H9 (cell line): ENCODE measurements around the gene AMMECR1. TPM values are rescaled to one million over a fixed set of nuclear protein-coding genes. Genes with fewer than 3 reads are reported as not detected.

Experiments used
- DNase-seq: peaks from one replicate; pipeline ENCODE4 v3.0.0-alpha.2; 2017
- H2AFZ ChIP-seq: one replicate; pipeline ENCODE4 v1.6.1; 2013; ENCODE audit warnings: mild to moderate bottlenecking, low read length, control low read depth, moderate library complexity
- H2AK5ac ChIP-seq: 2 replicates; pipeline ENCODE4 v1.6.1; 2013; ENCODE audit warnings: low read length, control low read depth, mixed read lengths; ENCODE audit not compliant: insufficient read length
- H2BK120ac ChIP-seq: one replicate; pipeline ENCODE4 v1.6.1; 2013; ENCODE audit warnings: low read depth, mild to moderate bottlenecking, low read length, control low read depth, inconsistent platforms; ENCODE audit not compliant: poor library complexity, severe bottlenecking
- H2BK12ac ChIP-seq: 2 replicates; pipeline ENCODE4 v1.6.1; 2013; ENCODE audit warnings: low read length, control low read depth, mixed read lengths, low read depth; ENCODE audit not compliant: insufficient read length
- H2BK15ac ChIP-seq: 2 replicates; pipeline ENCODE4 v1.6.1; 2013; ENCODE audit warnings: low read depth, low read length, control low read depth
- H2BK20ac ChIP-seq: one replicate; pipeline ENCODE4 v1.6.1; 2013; ENCODE audit warnings: low read depth, mild to moderate bottlenecking, low read length, control low read depth, inconsistent platforms; ENCODE audit not compliant: poor library complexity, severe bottlenecking
- H2BK5ac ChIP-seq: 2 replicates; pipeline ENCODE4 v1.6.1; 2013; ENCODE audit warnings: low read length, control low read depth, mixed read lengths; ENCODE audit not compliant: insufficient read length
- H3K14ac ChIP-seq: 2 replicates; pipeline ENCODE4 v1.6.1; 2013; ENCODE audit warnings: low read length, control low read depth; ENCODE audit not compliant: insufficient read depth
- H3K18ac ChIP-seq: 2 replicates; pipeline ENCODE4 v1.6.1; 2013; ENCODE audit warnings: low read depth, mild to moderate bottlenecking, mixed read lengths, low read length, control low read depth; ENCODE audit not compliant: insufficient read length
- H3K23ac ChIP-seq: 2 replicates; pipeline ENCODE4 v1.6.1; 2013; ENCODE audit warnings: low read length, control low read depth, mixed read lengths, low read depth; ENCODE audit not compliant: insufficient read length
- H3K23me2 ChIP-seq: 2 replicates; pipeline ENCODE4 v1.6.1; 2013; ENCODE audit warnings: low read depth, mild to moderate bottlenecking, mixed read lengths, low read length, control low read depth; ENCODE audit not compliant: insufficient read length, poor library complexity, severe bottlenecking
- H3K27ac ChIP-seq: 2 replicates; pipeline ENCODE4 v1.5.1; 2013; ENCODE audit warnings: low read length, control low read depth, mixed read lengths, low read depth; ENCODE audit not compliant: insufficient read length
- H3K27me3 ChIP-seq: 2 replicates; pipeline ENCODE4 v1.6.1; 2013; ENCODE audit warnings: low read length, control low read depth, inconsistent platforms; ENCODE audit not compliant: insufficient read depth
- H3K4ac ChIP-seq: 2 replicates; pipeline ENCODE4 v1.6.1; 2013; ENCODE audit warnings: low read depth, mild to moderate bottlenecking, control low read depth, inconsistent platforms, low read length, moderate library complexity
- H3K4me1 ChIP-seq: 2 replicates; pipeline ENCODE4 v1.6.1; 2013; ENCODE audit warnings: low read length, control low read depth, inconsistent platforms; ENCODE audit not compliant: insufficient read depth
- H3K4me2 ChIP-seq: 2 replicates; pipeline ENCODE4 v1.6.1; 2013; ENCODE audit warnings: low read length, control low read depth, mixed read lengths; ENCODE audit not compliant: insufficient read length, insufficient read depth
- H3K56ac ChIP-seq: 2 replicates; pipeline ENCODE4 v1.6.1; 2013; ENCODE audit warnings: low read depth, mild to moderate bottlenecking, mixed read lengths, low read length, control low read depth; ENCODE audit not compliant: insufficient read length
- H3K79me1 ChIP-seq: 2 replicates; pipeline ENCODE4 v1.6.1; 2013; ENCODE audit warnings: low read depth, mild to moderate bottlenecking, moderate library complexity, low read length, control low read depth, inconsistent platforms; ENCODE audit not compliant: insufficient read depth, poor library complexity, severe bottlenecking
- H3K79me2 ChIP-seq: 2 replicates; pipeline ENCODE4 v1.6.1; 2013; ENCODE audit warnings: low read length, control low read depth, inconsistent platforms; ENCODE audit not compliant: insufficient read depth
- H3K9ac ChIP-seq: 2 replicates; pipeline ENCODE4 v1.6.1; 2013; ENCODE audit warnings: low read length, control low read depth, mixed read lengths; ENCODE audit not compliant: insufficient read length; ENCODE audit errors: extremely low read depth
- H3K9me3 ChIP-seq: one replicate; pipeline ENCODE4 v1.6.1; 2013; ENCODE audit warnings: low read depth, low read length, inconsistent platforms; ENCODE audit not compliant: control insufficient read depth
- H3T11ph ChIP-seq: one replicate; pipeline ENCODE4 v1.6.1; 2013; ENCODE audit warnings: mild to moderate bottlenecking, low read length, control low read depth, inconsistent platforms
- H4K20me1 ChIP-seq: one replicate; pipeline ENCODE4 v1.6.1; 2013; ENCODE audit not compliant: control insufficient read depth, insufficient read length, insufficient read depth
- H4K5ac ChIP-seq: 2 replicates; pipeline ENCODE4 v1.6.1; 2013; ENCODE audit warnings: low read depth, mild to moderate bottlenecking, mixed read lengths, low read length, control low read depth; ENCODE audit not compliant: insufficient read length
- H4K8ac ChIP-seq: replicated peaks from 2 replicates; pipeline ENCODE4 v1.6.1; 2013; ENCODE audit warnings: low read length, control low read depth, mixed read lengths, low read depth; ENCODE audit not compliant: insufficient read length
- H4K91ac ChIP-seq: 2 replicates; pipeline ENCODE4 v1.6.1; 2013; ENCODE audit warnings: low read depth, mild to moderate bottlenecking, moderate library complexity, mixed read lengths, low read length, control low read depth; ENCODE audit not compliant: insufficient read length
- H3K27ac Mint-ChIP-seq, 3 experiments: 2 replicates in 2 of 3; 3 replicates in 1 of 3; pipeline ENCODE4 v1.8.0; 2020 to 2021; ENCODE audit warnings: mixed read lengths in 3 of 3, mild to moderate bottlenecking in 1 of 3, moderate library complexity in 1 of 3
- H3K27me3 Mint-ChIP-seq: 2 replicates; pipeline ENCODE4 v1.8.0; 2021; ENCODE audit warnings: low read depth, mild to moderate bottlenecking, moderate library complexity, mixed read lengths
- H3K36me3 Mint-ChIP-seq, 3 experiments: 2 replicates in 2 of 3; 3 replicates in 1 of 3; pipeline ENCODE4 v1.8.0; 2020 to 2021; ENCODE audit warnings: low read depth in 3 of 3, mixed read lengths in 3 of 3; ENCODE audit not compliant: insufficient read depth in 1 of 3
- H3K4me1 Mint-ChIP-seq, 2 experiments: 2 replicates each; pipeline ENCODE4 v1.8.0; 2020; ENCODE audit warnings: mixed read lengths in 2 of 2
- H3K4me3 Mint-ChIP-seq, 2 experiments: 2 replicates in 1 of 2; 3 replicates in 1 of 2; pipeline ENCODE4 v1.8.0; 2020 to 2021; ENCODE audit warnings: mild to moderate bottlenecking in 2 of 2, mixed read lengths in 2 of 2, moderate library complexity in 1 of 2
- H3K9me3 Mint-ChIP-seq, 2 experiments: 2 replicates in 1 of 2; 3 replicates in 1 of 2; pipeline ENCODE4 v1.8.0; 2020; ENCODE audit warnings: mild to moderate bottlenecking in 2 of 2, mixed read lengths in 2 of 2, moderate library complexity in 1 of 2
- CTCF ChIP-seq: fragments of 200-600 bp; sonication (generic); conservative IDR thresholded peaks from 3 replicates; pipeline ENCODE4 v1.8.0; 2021; ENCODE audit warnings: antibody characterized with exemption, mild to moderate bottlenecking
- WGBS: extraction: QIAGEN DNeasy Blood & Tissue Kit; methylation state at CpG from one replicate; pipeline ENCODE4 v1.1.7; 2013; ENCODE audit warnings: missing lambda C conversion rate, low lambda C conversion rate, mixed read lengths; ENCODE audit not compliant: insufficient read length; ENCODE audit errors: extremely low coverage; 5-methylcytosine and 5-hydroxymethylcytosine counted together
- total RNA-seq: library from RNA; stranded (reverse); gene quantifications from 2 replicates; pipeline ENCODE4 v1.2.1, GENCODE V29; 2021

Gene AMMECR1
- total RNA-seq, 1 experiment from 2014 or later = 28.5 TPM

- Histone ChIP-seq H2BK12ac (no peak overlapping the region), H3K4me2 (no peak overlapping the region), H3K27ac (no peak overlapping the region), H3K4me1 (no peaks in the 10 kb centered on the region), H2AK5ac (no peak overlapping the region), H3T11ph (no peak overlapping the region), H3K9me3 (no peaks in the 10 kb centered on the region), H3K18ac (no peak overlapping the region), H4K20me1 (no peaks in the 10 kb centered on the region), H4K91ac (no peak overlapping the region), H3K27me3 (no peaks in the 10 kb centered on the region), H3K23ac (no peak overlapping the region), H3K14ac (no peak overlapping the region), H2AFZ (no peak overlapping the region), H2BK20ac (no peak overlapping the region), H4K8ac (no peak overlapping the region), H3K23me2 (no peaks in the 10 kb centered on the region), H3K79me2 (peaks cover 2% of the 10 kb centered on the region; the same call in 1 of the 2 replicates), H3K56ac (no peak overlapping the region), H2BK15ac (no peak overlapping the region), H4K5ac (no peak overlapping the region), H2BK120ac (no peak overlapping the region), H3K4ac (no peak overlapping the region), H2BK5ac (no peak overlapping the region), H3K79me1 (peaks cover 15% of the 10 kb centered on the region), H3K9ac (no peak overlapping the region)
- no peak for TF ChIP-seq CTCF
- Mint-ChIP-seq H3K27me3 (no peaks in the 10 kb centered on the region), H3K36me3 (no peaks in the 10 kb centered on the region; a peak in 1 of 7 replicates), H3K27ac (no peak overlapping the region), H3K4me3 (no peak overlapping the region), H3K4me1 (no peaks in the 10 kb centered on the region; a peak in 1 of 4 replicates), H3K9me3 (no peaks in the 10 kb centered on the region)
- DNase-seq = no peak
- WGBS = no CpG with 5 or more reads among the region's 6 CpGs
These were observed 31.8 kb downstream of the AMMECR1 start for GRCh38 chrX:110286106-110286505.
